PC-9 (cell line): ENCODE data around the gene MED27. TPM values are rescaled to one million over a fixed set of nuclear protein-coding genes. Genes with fewer than 3 reads are reported as not detected.

Source experiments
- BruUV-seq: library from RNA; stranded (reverse); fragments of 400-500 nt; replicated peaks from 2 replicates; lab custom pipeline; 2021; lab: Mats Ljungman, UMichigan
- CTCF ChIA-PET: fragments of 300-600 bp; sonication (Branson Sonifier 250); formaldehyde crosslinking; loops from one replicate; lab custom pipeline; 2022; ENCODE audit warnings: antibody characterized with exemption; lab: Charles Lee
- POLR2A ChIA-PET: fragments of 300-600 bp; sonication (Branson Sonifier 250); formaldehyde crosslinking; loops from one replicate; lab custom pipeline; 2022; ENCODE audit warnings: antibody characterized with exemption; ENCODE audit not compliant: unreplicated experiment; lab: Charles Lee
- DNase-seq, 2 experiments: peaks; one replicate each; pipeline versions ENCODE4 v3.0.0 to v3.0.0-alpha.2; 2015 to 2022; ENCODE audit warnings: mixed read lengths in 1 of 2
- H2AFZ ChIP-seq: fragments of 200-600 bp; sonication (generic); 2 replicates; pipeline ENCODE4 v1.8.1; 2017; ENCODE audit warnings: antibody characterized with exemption
- H3F3A ChIP-seq: fragments of 200-600 bp; sonication (generic); 2 replicates; pipeline ENCODE4 v1.8.1; 2017; ENCODE audit warnings: antibody characterized with exemption, mild to moderate bottlenecking, low read depth; ENCODE audit not compliant: insufficient read depth
- H3K27ac ChIP-seq: fragments of 200-600 bp; sonication (generic); 2 replicates; pipeline ENCODE4 v1.6.1; 2016; ENCODE audit warnings: mixed run types
- H3K27me3 ChIP-seq: fragments of 200-600 bp; sonication (generic); 2 replicates; pipeline ENCODE4 v1.6.1; 2016; ENCODE audit warnings: low read depth, mixed run types; ENCODE audit not compliant: insufficient read depth
- H3K36me3 ChIP-seq: fragments of 200-600 bp; sonication (generic); 2 replicates; pipeline ENCODE4 v1.6.1; 2016; ENCODE audit warnings: low read depth, mixed run types
- H3K4me1 ChIP-seq: fragments of 200-600 bp; sonication (generic); replicated peaks from 2 replicates; pipeline ENCODE4 v1.6.1; 2016; ENCODE audit warnings: mixed run types; ENCODE audit not compliant: insufficient read depth
- H3K4me2 ChIP-seq: fragments of 200-600 bp; sonication (generic); 2 replicates; pipeline ENCODE4 v1.6.1; 2017; ENCODE audit warnings: mixed run types
- H3K4me3 ChIP-seq: fragments of 200-600 bp; sonication (generic); 2 replicates; pipeline ENCODE4 v1.6.1; 2016; ENCODE audit warnings: mixed run types
- H3K79me2 ChIP-seq: fragments of 200-600 bp; sonication (generic); 2 replicates; pipeline ENCODE4 v1.6.1; 2017; ENCODE audit warnings: low read depth, mixed run types
- H3K9me2 ChIP-seq: fragments of 200-600 bp; sonication (generic); 2 replicates; pipeline ENCODE4 v1.8.1; 2017; ENCODE audit warnings: mild to moderate bottlenecking; ENCODE audit not compliant: insufficient read depth
- H3K9me3 ChIP-seq: fragments of 200-600 bp; sonication (generic); 2 replicates; pipeline ENCODE4 v1.8.1; 2016; ENCODE audit warnings: low read depth; ENCODE audit not compliant: insufficient read depth
- H4K20me1 ChIP-seq: fragments of 200-600 bp; sonication (generic); 2 replicates; pipeline ENCODE4 v1.8.1; 2017; ENCODE audit not compliant: insufficient read depth
- CTCF ChIP-seq: fragments of 200-600 bp; sonication (generic); conservative IDR thresholded peaks from 2 replicates; pipeline ENCODE4 v1.6.1; 2017; ENCODE audit warnings: mixed run types, antibody characterized with exemption, mild to moderate bottlenecking, moderate library complexity
- EZH2 ChIP-seq: fragments of 200-600 bp; sonication (generic); IDR thresholded peaks from 2 replicates; pipeline ENCODE4 v1.8.0; 2017; ENCODE audit warnings: antibody characterized with exemption, low read depth
- intact Hi-C: fragments of 100-400 bp; cut with micrococcal nuclease; formaldehyde crosslinking; loops from one replicate; pipeline ENCODE4 v1.10.0; 2022; ENCODE audit not compliant: unreplicated experiment
- total RNA-seq: library from RNA; stranded (reverse); gene quantifications from 2 replicates; pipeline ENCODE4 v1.2.3, GENCODE V29; 2021

The MED27 gene
- total RNA-seq, 1 experiment from 2014 or later: 31.2 TPM

- no peak for DNase-seq
- ChIA-PET POLR2A (no interaction called here), CTCF (no interaction called here)
- Histone ChIP-seq H3F3A (peaks cover 6% of the 10 kb centered on the region; the same call in 1 of the 2 replicates), H2AFZ (no peak overlapping the region), H3K36me3 (no peaks in the 10 kb centered on the region), H3K9me3 (no peaks in the 10 kb centered on the region), H3K4me2 (no peak overlapping the region), H3K4me3 (no peak overlapping the region), H3K27ac (no peak overlapping the region), H3K4me1 (peaks cover 16% of the 10 kb centered on the region), H4K20me1 (peaks cover 13% of the 10 kb centered on the region), H3K27me3 (no peaks in the 10 kb centered on the region), H3K9me2 (no peaks in the 10 kb centered on the region), H3K79me2 (no peaks in the 10 kb centered on the region; the same call in 1 of the 2 replicates)
- TF ChIP-seq EZH2: no peak
- no peak for TF ChIP-seq CTCF
- intact Hi-C loops: no loop called here
- no TSS peak for BruUV-seq
Observed at GRCh38 chr9:132003896-132004295, 75.8 kb downstream of the MED27 start.

GRCh38 chr9:132003319-132003704 lies 76.4 kb downstream of the MED27 start:
- Histone ChIP-seq H3K36me3 (no peaks in the 10 kb centered on the region), H3K4me1 (peaks cover 11% of the 10 kb centered on the region), H4K20me1 (peaks cover 12% of the 10 kb centered on the region), H2AFZ (no peak overlapping the region), H3K4me3 (no peak overlapping the region), H3K27ac (no peak overlapping the region), H3K79me2 (no peaks in the 10 kb centered on the region; the same call in 1 of the 2 replicates), H3K27me3 (no peaks in the 10 kb centered on the region), H3K9me2 (no peaks in the 10 kb centered on the region), H3K4me2 (no peak overlapping the region), H3K9me3 (no peaks in the 10 kb centered on the region), H3F3A (peaks cover under 1% of the 10 kb centered on the region; the same call in 1 of the 2 replicates)
- no TSS peak for BruUV-seq
- POLR2A ChIA-PET: no interaction called here
- intact Hi-C loops: no loop called here
- TF ChIP-seq CTCF (no peak), EZH2 (no peak)
- DNase-seq: no peak
- CTCF ChIA-PET: no interaction called here

- H3K4me3 ChIP-seq: no peak overlapping the region
- H3K4me1 ChIP-seq: 0 out of 2 replicates have a peak, but pooled peaks cover 5% of the 10 kb centered on the region
- no peaks in the 10 kb centered on the region for H3K27me3 ChIP-seq
- H3K27ac ChIP-seq: no peak overlapping the region
- H3K36me3 ChIP-seq: no peaks in the 10 kb centered on the region
- ChIA-PET POLR2A (no interaction called here), CTCF (interaction anchor here (0.5 kb wide), 1 partner anchor 964 kb away, joined by 4 read pairs; no protein-coding TSS in a partner anchor)
- no peaks in the 10 kb centered on the region for H3K9me3 ChIP-seq
- H3F3A ChIP-seq: no peaks in the 10 kb centered on the region
- TF ChIP-seq EZH2 (no peak), CTCF (no peak)
- no peak overlapping the region for H2AFZ ChIP-seq
- peaks cover 9% of the 10 kb centered on the region for H4K20me1 ChIP-seq
- BruUV-seq: no TSS peak
- intact Hi-C loops: no loop called here
- DNase-seq: no peak
- H3K9me2 ChIP-seq: no peaks in the 10 kb centered on the region
- H3K79me2 ChIP-seq: no peaks in the 10 kb centered on the region; the same call in 1 of the 2 replicates
- H3K4me2 ChIP-seq: no peak overlapping the region
Observed at GRCh38 chr9:132002643-132003318, 76.9 kb downstream of the MED27 start.
